Stimulated activated CD4-positive, alpha-beta T cell treated with anti-CD3 and anti-CD28 coated beads, Interleukin-1b, Interleukin-23, amount 100 ng/mL, for 1 hour (primary cell): ENCODE measurements around the gene RCE1.
A peak's percentile ranks its signal among the peaks of the same experiment; 100 is the strongest.

Experiments used
- DNase-seq, 2 donors: peaks; one replicate each; pipeline ENCODE4 v3.0.0-alpha.2; 2020; ENCODE audit warnings: low read depth in 2 of 2

RCE1 gene

GRCh38 chr11:66844496-66845142, 1.4 kb downstream of the RCE1 start:
- no peak for DNase-seq

GRCh38 chr11:66845143-66845875, 2.1 kb downstream of the RCE1 start:
- no peak for DNase-seq

GRCh38 chr11:66845876-66846212, 2.6 kb downstream of the RCE1 start:
- no peak for DNase-seq

GRCh38 chr11:66846671-66847091, 3.4 kb downstream of the RCE1 start:
- DNase-seq = no peak

DNA sequence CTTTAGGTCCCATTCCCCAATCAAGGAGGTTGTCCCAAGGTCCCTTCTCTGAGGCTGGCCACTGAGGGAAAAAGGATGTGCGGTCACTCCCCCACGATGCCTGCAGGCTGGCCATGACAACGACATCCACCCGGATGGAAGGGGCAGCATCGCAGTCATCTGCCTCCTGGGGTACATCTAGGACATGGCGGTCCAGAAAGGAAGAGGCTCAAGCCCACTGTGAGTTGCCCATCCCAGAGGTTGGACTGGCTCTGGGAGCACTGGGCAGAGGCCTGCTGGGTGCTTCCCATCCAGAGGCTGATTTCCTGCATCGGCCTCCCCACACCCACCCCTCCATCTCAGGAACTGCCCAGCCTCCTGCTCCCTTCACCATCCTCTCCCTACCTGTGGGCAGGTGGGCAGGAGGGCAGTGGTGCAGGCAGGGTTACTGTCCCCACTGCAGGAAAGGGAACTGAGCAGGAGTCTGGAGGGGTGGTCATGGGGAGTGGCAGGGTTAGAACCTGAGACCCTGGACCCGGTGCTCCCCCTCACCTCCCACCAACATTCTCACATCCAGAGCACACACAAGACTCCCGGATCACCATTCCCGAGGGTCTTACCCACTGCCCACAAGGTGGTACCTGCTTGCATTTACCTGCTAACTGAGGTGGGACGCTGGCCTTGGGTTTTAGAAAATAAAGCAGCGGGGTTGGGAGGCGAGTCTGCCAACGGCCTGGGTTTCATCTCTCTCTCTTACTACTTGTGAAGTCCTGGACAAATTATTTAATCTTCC, 4.4 kb downstream of the RCE1 start:
- no peak for DNase-seq

DNA sequence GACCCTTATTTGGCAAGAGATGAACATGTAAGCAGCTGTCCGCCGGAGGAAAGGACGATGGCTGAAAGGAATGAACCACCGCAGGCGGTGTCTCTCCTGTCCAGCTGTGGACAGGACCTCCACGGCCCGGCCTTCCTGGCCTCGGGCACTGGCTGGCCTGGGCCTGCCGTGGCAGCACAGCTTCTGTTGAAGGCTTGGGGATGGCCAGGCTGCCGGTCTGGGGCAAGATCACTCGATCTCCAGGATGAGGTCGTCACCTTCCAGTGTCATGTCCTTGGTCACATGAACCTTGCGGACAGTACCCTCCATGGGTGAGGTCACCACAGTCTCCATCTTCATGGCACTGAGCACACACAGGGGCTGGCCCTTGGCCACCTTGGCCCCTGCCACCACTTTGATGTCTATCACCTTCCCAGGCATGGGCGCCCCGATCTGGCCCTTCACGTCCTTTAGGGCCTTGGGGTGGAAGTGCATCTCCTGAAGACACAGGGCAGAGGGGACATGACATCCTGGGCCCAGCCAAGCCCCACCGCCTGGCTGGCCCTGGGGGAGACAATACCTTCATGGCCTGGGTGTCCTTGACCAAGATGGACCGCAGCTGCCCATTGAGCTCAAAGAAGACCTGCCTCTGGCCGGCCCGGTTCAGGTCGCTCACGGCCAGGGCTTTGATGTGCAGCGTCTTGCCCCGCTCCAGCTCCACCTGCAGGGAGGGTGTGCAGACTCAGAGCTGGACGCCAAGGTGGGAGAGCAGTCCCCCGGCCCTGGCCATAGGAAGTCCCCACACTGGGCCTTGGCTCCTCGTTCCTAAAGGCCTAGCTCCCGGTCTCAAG, 5.6 kb downstream of the RCE1 start:
- no peak for DNase-seq

- DNase-seq = no peak
These were observed 6.4 kb downstream of the RCE1 start for GRCh38 chr11:66849501-66850234.

GRCh38 chr11:66850235-66850587, 7.0 kb downstream of the RCE1 start:
- no peak for DNase-seq

- DNase-seq = no peak
These were observed 7.5 kb downstream of the RCE1 start for GRCh38 chr11:66850588-66851238.

DNA sequence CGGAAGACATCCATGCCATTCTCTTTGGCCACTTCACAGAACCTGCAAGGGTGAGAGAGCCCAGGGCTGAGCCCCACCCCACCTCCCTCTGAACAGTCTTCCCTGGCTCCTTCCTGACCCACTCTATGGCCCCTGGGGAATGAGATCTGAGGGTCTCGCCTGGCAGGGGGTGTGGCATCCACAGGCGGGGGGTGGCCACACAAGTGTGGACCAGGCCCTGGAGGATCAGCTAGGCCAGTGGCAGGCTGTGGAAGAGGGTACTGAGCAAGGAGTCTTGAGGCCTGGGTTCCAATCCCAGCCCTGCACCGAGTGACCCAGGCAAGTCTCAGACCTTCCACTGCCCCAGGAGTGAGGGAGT, 8.0 kb downstream of the RCE1 start:
- DNase-seq = no peak

- DNase-seq = no peak
These were observed 8.6 kb downstream of the RCE1 start for GRCh38 chr11:66851698-66852465.

DNA sequence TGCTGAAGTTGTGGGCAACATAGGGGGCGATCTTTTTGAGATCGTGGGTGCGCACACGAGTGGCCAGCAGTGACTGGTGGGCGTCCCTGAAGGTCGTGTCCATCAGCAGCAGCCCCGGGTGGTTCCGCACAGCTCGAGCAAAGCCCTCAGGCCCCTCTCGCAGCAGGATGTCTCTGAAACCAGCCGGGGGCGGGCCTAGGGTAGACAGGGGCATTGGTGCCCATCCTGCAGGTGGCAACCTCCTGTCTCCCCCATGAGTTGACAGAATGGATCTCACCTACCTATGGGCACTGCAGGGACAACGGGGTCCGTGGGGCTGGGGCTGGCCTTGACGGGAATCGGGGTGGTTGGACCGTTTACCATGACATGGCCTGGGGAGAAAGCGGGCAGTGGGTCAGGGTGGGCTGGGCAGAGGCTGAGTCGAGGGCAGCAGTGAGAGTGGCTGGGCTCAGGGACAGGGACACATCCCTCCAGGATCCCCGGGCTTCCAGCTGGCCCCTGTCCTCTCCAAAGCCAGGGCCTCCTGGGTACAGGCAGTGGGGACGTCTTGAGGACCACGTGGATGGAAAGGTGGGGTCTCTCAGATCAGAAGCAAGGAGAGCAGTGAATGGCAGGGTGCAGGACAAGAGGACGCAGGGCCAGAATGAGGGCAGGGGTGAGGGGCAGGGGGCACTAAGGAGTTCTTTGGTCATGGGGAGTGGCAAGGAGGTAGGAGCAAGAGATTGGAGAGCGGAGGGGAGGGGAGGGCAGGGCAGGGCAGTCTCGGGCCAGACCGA, 9.4 kb downstream of the RCE1 start:
- DNase-seq = no peak

DNA sequence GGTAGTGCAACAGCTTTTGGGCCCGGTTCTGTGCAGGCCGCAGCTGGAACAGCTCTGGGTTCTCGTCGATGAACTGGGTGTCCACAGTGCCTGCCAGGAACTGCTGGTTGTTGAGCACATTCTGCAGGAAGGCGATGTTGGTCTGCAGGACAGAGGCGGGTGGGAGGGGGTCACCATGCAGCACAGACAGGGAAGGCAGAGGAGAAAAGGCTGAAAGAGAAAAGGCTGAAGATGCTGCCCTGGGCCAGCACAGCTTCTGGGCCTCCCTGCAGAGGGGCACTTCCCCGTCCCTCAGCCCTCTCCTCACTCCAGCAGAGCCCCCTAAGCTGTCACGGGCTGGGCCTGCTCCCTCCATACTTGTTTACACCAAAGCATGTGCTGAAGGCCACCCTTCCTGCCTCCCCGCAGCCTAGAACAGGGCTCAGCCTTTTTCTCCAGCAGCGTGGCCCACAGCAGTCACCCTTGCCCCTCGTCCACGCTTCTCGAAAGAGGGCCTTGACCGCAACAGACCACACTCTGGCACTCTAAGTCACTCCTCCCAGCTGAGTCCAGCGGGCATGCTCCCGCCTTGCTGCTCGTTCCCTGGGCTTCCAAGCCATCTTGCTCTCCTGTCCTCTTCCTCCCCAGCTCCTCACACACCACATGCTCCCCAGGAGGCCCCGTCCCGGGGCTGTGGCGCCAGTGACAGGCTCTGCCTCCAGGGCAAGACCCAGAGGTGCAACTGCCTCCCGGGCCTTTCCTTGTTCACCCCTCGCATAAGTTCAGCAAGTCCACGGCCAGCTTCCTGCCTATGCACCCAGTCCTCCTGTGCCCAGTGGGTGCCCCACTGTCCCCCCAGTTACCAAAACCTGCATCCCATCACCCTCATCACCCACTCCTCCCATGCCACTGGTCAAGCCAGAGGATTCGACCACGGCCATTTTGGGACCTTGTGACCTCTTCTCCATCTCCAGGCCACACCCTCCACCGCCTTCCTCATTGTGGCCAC, 10.3 kb downstream of the RCE1 start:
- DNase-seq = no peak

GRCh38 chr11:66854231-66854661, 11.0 kb downstream of the RCE1 start:
- DNase-seq = no peak

- no peak for DNase-seq
These were observed 11.5 kb downstream of the RCE1 start for GRCh38 chr11:66854729-66855211.

- DNase-seq = peak; percentile 44 to 63
These were observed 12.6 kb downstream of the RCE1 start for GRCh38 chr11:66855574-66856495.
